Stimulated activated CD4-positive, alpha-beta T cell treated with anti-CD3 and anti-CD28 coated beads, Interleukin-12 subunit alpha, Interleukin-12 subunit beta, amount 100 ng/mL, for 24 hours (primary cell): ENCODE measurements around the gene NEUROG3.

Source experiments
- DNase-seq, 2 experiments: peaks; one replicate each; pipeline ENCODE4 v3.0.0-alpha.2; 2020; ENCODE audit warnings: low read depth in 2 of 2

The NEUROG3 gene, protein sequence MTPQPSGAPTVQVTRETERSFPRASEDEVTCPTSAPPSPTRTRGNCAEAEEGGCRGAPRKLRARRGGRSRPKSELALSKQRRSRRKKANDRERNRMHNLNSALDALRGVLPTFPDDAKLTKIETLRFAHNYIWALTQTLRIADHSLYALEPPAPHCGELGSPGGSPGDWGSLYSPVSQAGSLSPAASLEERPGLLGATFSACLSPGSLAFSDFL

DNA sequence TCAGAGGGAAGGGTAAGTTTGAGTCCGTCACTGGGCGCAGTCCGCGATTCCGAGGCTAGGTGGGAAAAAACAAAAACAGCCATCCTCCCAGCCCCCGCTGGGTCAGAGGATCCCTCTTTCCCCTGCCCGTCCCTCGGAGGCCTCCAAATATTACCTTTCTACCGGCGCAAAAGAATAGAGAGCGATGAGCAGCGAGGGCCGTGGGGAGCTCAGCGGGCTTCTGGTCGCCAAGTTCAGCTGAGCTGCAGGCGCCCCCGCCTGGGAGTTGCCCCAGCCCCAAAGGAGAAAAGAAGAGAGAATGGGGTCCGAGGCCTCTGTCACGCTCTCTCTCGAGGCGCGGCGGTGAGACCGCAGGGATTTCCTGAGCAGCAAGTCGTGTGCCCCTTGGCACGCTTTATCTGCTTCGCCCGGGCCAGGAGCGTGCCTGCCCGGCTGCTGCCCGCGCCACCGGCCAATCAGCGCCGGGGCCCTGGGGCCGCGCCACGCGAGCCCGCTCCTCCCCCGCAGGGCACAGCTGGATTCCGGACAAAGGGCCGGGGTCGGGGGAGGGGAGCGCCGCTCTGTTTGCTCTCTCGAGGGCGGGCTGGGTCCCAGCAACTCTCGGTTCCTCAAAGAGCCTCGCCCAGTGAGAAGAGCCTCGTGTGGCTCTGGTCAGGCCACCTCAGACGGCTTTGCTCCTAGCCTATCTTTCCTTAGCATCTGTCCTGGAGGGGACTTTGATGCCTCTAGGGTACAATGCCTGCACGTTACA lies at the start of gene NEUROG3:
TSS of gene NEUROG3 (minus strand) at position 367 of the 751 bp plus-strand sequence. CDS start 379 bp downstream, outside the sequence.
- DNase-seq = no peak

- no peak for DNase-seq
These were observed 47.4 kb upstream of the NEUROG3 start for GRCh38 chr10:69620625-69621024.

GRCh38 chr10:69619626-69620025 lies 46.4 kb upstream of the NEUROG3 start:
- no peak for DNase-seq

DNA sequence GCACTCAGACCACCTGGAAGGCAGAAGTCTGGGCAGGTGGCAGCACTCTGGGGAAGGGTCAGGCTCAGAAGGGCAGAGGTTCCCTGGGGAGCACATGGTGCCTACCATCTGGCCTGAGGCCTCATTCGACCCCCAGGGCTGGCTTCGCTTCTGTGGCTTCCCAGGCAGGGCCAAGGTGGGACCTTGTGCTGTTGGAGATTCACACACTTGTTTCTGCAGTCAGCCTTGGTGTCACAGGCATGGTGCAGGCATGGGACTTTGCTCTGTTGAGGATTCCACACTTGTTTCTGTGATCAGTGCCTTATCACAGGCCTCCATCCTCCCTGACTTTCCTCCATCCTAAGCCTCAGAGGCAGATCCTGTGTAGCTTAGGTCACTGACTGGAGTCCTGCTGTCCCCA lies 45.5 kb upstream of the NEUROG3 start:
- no peak for DNase-seq

DNA sequence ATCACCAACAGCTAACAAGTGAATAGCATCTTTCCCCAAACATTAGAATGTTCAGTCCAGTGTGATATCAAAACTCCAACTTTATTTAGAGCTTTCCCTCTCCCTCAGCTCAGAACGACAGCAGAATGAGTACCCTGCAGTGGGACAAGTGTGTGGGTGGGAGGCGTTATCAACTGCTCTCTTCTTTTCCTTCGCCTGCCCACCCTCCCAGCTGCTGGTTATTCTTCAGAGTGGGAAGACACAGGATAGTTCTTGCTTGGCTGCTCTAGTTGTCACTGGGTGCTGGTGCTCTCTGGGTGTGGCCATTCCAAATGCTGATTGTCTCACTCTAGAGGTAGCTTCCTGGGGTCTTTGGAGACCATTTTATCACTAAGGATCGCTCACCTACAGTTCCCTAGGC lies 43.1 kb upstream of the NEUROG3 start:
- DNase-seq = no peak

GRCh38 chr10:69614130-69614529 lies 40.9 kb upstream of the NEUROG3 start:
- DNase-seq = no peak

- DNase-seq = no peak
These were observed 39.5 kb upstream of the NEUROG3 start for GRCh38 chr10:69612760-69613159.

GRCh38 chr10:69609077-69609476 lies 35.9 kb upstream of the NEUROG3 start:
- DNase-seq = no peak

DNA sequence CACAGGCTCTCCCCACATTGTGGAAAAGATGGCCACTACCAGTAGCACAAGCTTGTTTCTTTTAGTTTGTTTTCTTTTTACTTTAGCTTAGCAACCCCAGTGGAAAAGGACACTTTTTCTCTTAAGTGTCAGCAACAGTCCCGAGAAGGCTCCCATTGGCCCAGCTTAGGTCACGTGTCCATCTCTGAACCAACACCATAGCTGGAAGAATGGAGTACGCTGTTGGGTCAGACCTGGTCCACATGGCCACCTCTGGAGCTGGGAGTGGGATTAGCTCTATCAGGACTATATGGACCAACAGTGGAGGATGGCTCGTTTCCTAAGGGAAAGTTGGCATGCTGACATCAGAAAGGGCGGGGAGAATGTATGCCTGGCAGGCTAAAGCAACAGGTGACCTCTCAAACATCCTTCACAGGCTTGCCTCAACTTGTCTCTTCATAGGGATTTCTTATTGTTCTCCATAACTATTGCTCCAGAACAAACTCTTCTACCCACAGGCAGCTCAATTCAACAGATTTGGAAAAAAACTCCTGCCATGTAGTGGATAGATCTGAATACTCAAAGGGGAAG lies 27.6 kb upstream of the NEUROG3 start:
- no peak for DNase-seq

DNA sequence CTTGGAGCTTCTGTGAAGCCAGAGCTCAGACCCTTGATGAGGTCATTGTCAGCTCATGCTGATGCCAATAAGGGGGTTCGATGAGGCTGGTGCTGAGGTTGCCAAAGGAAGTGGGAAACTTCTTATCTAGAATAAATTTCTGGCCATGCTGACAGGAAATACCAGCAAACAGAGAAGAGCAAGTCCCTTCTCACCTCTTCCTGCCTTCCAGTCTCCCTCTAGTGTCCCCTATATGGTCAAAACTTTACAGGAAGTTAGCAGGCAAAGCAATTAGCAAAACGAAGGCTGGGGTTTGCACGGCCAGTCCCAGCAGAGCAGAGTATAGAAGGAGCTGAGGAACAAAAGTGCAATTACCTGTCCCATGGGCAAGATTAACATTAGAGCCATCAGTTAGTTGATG lies 15.1 kb upstream of the NEUROG3 start:
- no peak for DNase-seq

DNA sequence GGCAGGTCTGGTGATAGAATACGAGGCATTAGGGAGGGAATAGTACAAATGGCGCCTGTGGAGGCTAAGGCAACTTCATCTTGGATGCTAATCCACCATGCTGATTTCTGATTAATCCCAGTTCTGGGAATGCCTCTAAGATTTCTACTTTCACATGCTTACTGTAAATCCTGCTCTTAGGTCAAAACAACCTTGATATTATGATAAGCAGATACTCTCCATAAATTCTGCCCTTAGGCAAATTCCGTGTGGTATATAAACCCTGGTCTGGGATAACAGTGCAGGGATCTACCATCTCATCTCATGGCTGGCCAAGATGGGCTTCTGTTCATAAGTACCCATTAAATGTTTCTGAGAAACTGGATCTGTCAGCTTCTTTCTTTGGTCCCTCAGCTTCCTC lies 11.4 kb upstream of the NEUROG3 start:
- no peak for DNase-seq

DNA sequence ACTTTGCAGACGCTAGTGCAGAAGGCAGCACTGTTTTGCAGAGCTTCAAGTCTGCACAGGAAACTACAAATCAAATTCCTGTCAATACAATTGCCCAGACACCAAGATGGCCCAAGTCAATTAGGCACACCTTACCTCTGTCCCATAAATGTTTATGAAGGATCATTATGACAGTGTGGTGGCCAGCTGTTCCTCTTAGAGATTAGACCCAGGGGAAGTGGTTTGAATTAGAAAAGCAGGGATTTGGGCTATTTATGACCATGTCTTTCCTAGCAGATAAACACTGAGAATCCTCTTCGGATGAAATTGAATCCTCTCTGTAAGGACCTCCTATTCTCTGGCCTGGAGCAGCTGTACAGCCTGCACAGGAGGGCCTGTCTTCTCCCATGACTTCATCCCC lies 9.9 kb upstream of the NEUROG3 start:
- DNase-seq = no peak

- DNase-seq = no peak
These were observed 7.2 kb upstream of the NEUROG3 start for GRCh38 chr10:69580435-69580834.

GRCh38 chr10:69579464-69580060 lies 6.3 kb upstream of the NEUROG3 start:
- no peak for DNase-seq

GRCh38 chr10:69578508-69578991 lies 5.3 kb upstream of the NEUROG3 start:
- DNase-seq = no peak

GRCh38 chr10:69577268-69578232 lies 4.3 kb upstream of the NEUROG3 start:
- DNase-seq = no peak

GRCh38 chr10:69576334-69577011 lies 3.3 kb upstream of the NEUROG3 start:
- DNase-seq = no peak

- DNase-seq = no peak
These were observed 2.0 kb upstream of the NEUROG3 start for GRCh38 chr10:69575164-69575722.

DNA sequence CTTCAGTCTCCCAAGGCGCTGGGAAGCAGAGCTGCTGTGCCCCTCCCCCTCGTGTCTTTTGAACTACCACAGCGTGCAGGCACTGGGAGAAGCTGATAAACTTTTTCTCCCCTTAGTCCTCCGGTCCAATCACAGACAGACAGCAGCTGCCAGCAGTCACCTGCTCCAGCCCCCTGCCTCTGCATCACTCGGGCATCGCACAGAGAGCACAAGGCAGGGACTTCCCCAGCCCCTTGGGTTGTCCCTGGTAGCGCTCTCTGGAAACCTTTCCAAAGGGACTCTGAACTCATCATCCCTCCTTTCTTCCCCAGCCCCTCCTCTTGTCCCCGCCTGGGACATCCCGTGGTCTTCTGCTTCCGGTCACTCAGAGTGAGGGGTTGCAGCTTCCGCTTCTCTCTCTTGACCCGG lies 1.4 kb upstream of the NEUROG3 start:
- no peak for DNase-seq
